Germinal center (tissue), 1 donor: ENCODE data around the gene VAC14.
A peak's percentile ranks its signal among the peaks of the same experiment; 100 is the strongest.
"Not testable (repeated sequence)": the region's sequence is repeated elsewhere in the genome, so short reads cannot be mapped to it uniquely, and the experiment has no call there.

ENCODE experiments used
- DNase-seq: peaks from one replicate; pipeline ENCODE4 v3.0.0; 2012; ENCODE audit warnings: mixed read lengths, low spot score

Gene VAC14

DNA sequence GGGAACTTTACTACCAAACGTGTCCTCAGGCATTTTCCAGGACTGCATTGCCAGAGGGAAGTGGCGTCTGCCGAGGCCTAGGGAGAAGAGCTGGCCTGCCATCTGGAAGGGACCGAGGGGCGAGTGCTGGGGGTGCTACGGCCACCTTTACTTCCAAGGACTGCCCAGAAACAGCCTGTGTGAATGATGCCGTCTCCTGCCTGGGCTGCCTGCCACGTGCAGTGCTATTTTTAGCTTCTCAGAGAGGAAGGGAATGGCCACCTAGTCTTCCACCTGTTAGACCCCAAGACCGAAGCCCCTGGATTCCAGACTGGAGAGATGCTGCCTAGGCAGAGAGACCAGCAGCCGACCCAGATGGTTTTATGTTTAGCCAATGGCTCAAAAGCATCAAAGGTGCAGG lies 57.2 kb downstream of the VAC14 start:
- DNase-seq: no peak

DNA sequence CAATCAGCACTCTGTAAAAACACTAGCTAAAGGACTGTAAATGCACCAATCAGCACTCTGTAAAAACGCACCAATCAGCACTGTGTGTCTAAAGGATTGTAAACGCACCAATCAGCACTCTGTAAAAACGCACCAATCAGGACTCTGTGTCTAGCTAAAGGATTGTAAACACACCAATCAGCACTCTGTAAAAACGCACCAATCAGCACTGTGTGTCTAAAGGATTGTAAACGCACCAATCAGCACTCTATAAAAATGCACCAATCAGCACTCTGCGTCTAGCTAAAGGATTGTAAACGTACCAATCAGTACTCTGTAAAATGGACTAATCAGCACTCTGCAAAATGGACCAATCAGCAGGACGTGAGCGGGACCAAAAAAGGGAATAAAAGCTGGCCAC lies 58.0 kb downstream of the VAC14 start:
- not testable (repeated sequence) for DNase-seq

DNA sequence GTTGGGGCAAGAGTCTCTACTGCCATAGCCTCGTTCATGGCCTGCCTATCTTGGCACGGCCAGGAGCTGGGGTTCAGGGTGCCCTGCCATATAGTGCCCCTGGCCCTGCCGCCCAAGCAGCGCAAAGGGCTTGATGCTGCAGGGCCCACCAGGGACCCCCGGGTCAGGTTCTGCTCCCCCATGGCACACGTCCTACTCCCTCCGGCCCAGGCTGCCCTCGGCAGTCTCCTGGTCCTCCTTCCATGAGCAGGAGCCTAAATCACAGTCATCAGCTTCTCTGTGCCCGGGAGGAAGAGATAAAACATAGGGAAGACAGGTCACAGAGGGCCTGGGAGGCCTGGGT lies 59.2 kb downstream of the VAC14 start:
- DNase-seq: no peak

DNA sequence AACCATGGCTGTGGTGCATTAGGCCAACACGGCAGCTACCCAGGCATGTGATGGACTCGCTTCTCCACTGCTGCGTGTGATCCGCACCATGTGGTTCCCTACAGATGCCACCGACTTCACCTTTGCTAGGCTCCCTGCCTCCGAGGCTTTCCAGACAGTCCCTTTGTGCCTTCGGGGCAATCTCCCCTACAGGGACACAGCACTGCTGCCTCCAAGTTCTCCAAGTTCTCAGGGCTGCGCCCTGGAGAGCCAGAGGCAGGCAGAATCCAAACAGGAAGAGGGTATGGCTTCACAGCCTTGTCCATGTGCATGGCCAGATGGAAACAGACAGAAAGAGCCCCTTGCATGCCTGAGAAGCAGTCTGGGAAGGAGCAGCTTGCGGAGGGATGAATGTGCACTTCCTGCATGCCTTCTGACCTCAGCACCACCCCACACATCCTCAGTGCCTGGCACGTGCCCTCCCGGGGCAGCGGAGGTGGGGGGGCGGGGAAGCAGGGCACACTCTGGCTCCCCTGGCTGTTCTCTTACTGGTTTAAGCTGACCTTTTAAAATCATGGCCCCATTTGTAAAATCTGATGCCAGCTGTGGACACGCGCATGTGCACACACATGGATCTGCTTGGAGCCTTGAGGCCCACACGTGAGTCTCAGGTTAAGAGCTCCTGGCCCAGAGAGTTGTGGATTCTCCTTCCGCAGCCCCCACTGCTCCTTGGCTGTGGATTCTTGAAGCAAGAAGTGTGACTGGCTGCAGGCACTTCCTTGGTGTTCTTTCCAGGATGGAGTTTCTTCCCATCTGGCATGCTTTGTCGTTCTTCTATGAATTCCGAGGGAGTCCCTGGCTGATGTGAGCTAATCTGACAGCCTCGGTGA lies 59.8 kb downstream of the VAC14 start:
- no peak for DNase-seq

DNA sequence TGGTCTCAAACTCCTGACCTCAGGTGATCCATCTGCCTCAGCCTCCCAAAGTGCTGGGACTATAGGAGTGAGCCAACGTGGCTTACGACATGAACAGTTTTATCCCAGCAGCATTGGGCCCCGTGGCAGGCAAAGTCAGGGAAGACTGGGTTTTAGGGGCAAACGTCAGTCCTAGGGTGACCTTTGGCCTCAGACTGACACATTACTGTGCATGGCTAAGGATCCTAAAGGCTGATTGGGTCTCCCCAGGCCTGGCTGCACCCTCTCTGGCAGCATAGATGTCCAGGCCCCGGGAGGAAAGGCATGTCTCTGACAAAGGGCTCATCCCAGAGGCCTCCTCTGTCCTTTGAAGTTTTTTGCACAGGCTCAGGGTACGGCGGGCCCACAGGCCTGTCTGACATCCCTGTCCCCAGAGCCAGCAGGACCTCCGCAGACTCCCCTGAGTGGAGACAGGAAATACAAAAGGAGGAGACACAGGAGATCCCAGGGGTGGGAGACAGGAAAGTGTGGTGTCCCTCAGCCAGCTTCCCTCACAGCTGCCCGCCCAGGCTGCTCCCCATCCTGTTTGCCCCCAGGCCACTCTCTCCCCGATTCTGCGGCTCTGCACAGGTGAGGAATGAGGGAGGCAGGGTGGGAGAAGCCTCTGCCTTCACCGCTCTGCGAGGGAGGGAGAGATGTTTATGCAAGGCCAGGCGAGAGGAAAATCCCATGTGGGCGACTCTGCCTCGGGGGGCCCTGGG lies 60.6 kb downstream of the VAC14 start:
- DNase-seq: no peak

DNA sequence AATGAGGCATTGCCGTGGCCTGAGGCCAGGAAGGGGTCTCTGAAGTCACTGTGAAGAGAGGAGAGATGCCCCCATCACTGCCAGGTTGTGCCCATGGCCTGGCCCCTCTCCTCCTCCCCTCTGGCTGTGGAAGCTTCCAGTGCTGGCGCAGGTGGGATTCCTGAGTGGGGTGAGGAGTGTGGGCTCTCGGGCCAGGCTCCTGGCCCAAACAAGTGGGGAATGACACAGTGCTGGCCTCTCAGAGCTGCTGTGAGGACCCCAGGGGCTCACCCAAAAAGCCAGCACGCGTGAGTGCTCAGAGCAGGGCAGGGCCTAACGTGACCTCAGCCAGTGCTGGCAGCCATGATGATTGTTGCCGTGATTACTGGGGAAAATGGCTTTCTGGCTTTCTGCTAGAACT lies 61.6 kb downstream of the VAC14 start:
- no peak for DNase-seq

DNA sequence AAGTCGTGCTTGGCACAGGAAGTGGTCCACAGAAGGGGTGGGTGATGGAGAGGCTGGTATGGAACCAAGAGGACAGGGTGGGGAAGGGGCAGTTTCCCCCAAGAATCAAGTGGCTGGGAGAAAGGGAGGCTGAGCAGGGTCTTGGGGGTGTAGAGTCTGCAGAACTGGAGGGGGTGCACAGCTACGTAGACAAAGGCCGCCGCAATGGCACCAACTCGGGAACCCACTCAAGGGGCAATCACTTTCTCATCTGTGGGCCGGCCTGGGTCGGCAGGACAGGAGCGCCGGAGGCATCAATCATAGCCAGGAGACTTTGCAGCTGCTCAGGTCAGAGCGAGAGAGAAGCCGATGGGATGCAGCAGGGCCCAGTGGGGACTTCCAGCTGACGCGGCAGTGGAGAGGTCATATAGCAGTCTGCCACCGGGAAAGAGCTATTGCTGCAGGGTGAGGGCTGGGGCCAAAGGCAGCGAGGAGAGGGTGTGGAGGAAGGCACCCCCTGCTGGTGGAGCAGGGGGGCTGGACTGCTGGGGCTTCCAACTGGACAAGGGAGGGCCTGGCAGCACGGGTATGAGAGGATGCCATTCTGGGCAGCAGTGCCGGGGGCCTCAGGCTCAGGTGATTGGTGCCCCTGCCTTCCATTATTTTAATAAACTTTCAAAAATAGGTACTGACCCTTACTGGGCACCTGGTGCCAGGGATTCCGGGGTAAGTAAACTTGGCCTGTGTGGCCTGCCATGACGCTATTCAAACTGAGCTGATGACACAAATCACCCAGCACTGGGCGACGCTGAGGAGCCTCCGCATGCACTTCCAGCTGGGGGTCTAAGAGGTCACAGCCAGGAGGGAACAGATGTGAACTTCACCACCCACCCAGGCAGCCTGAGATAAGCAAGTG lies 62.6 kb downstream of the VAC14 start:
- DNase-seq: peak; percentile 36

DNA sequence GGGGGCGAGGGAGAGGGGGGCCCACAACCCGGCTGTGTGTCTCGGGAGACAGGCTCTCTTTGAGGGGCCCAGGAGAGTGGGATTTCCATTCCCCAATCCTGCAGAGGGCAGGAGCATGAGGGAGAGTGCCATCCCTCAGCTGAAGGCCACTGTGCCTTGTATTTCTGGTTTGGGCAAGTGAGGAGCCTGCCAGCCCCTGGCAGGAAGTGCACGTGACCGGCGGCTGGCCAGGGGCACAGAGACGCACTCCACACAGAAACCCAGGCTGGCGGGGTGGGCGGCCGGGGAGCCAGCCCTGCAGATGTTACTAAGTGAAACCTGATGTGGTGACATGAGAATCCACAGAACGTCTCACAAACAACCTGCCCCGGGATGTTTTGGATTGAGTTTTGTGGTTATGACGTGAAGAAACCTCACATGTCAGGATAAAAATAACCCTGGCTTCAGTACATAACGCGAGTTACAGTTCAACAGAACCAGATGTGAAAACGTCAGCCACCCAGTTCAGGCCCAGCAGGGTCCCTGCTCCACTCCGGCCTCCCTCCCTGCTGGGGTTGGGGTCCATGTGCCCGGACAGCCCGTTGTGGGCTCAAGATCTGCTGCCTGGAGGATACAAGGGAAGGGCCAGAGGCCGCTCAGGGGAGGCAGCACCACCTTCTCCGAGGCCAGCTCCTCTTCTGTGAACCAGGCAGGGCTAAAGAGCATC lies 63.4 kb downstream of the VAC14 start:
- DNase-seq: peak; percentile 62

DNA sequence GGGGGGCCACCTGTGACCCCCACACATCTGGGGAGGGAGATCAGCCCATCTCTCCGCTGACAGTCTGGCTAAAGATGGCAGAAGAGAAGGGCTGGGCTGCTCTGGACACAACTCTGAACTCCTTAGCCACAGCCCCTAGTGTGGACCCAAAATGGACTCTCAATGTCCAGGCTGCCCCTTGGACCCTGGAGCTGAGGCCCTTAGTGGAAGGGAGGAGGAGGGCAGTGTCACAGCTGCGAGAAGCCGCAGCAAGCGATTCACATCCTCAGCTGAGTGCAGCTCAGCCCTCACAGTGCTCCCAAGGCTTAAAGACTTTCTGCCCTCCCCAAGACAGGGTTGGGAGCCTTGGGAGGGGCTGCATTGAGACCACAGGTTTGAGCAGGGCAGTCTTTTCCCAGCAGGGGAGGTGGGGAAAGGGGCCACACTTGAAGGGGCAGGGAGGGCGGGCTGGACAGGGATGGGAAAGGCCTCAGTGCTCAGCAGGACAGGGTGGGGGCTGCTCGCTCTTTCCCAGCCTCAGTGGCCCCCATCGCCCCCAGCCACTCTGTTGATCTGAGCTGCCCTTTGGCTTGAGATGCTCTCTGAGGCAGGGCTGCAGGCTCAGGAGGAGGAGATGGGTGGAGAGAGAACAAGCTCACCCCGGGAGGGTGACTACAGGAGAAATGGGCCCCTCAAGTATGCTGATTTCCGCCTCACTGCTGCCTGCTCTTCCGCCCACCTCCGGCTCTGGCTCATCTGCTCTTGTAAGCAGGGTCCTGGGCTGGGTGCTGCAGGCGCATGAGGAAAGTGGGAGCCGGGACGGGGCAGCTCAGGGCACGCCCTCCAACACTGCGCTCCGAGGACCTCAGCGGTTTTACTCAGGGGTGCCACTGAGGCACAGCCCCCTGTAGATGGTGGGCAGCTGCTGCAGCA lies 64.2 kb downstream of the VAC14 start:
- no peak for DNase-seq

DNA sequence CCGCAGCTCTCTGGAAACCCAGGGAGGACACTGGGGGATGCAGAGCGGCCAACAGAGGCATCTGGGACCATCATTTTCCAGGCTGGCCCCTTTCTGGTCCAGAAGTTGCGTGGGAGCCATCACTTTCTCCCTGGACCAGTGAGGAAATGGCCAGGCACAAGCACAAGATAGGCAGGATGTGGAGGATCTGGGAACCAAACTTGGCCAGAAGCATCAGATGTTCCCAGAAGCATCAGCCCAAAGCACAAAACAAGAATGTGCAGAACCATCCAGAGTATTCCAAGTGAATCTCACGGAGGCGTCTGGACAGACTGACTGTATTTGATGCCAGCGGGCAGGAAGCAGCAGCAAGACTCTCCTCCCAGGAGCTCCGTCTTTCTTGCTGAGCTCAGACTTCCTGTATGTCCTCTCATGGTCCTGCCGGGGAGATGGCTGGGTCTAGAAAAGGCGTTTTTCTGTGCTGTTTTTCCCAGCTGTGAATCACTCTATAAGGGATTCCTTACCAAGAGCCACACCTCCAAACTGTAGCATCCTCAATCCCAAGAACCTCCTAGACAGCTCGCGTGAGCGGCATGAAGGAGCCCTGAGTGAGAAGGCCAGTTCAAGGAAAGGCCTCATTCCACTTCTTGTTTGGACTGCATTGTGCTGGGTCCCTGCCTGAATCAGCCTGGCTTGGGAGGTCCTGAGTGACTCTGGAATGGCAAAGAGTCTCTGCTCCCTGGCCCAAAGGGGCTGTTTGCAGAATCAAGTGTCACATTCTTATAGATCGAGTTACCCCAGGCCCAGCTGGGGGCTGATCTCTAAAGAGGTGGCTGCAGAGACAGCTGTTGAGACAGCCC lies 65.6 kb downstream of the VAC14 start:
- no peak for DNase-seq

DNA sequence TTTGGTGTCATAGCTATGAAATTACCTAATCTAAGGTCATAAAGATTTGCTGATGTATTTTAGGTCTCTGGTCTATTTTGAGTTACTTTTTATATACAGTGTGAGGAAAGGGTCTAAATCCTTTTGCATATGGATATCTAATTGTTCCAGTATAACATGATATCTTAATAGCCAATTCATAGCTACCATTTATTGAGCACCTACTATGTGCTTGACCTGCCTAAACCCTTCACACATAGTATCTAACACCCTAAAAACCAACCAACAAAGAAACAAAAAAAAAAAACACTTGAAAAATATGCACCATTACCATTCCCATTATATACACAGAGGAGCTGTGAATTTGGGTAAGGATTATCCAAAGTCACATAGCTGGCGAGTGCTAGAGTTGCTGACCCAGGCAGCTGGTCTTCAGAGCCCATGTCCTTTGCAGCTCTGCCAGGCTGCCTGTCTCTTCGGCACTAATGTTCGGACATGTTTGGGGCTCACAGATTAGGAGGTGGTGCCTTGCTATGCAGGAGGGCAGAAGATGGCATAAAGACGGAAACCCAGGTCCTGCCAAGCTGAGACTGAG lies 66.3 kb downstream of the VAC14 start:
- no peak for DNase-seq

DNA sequence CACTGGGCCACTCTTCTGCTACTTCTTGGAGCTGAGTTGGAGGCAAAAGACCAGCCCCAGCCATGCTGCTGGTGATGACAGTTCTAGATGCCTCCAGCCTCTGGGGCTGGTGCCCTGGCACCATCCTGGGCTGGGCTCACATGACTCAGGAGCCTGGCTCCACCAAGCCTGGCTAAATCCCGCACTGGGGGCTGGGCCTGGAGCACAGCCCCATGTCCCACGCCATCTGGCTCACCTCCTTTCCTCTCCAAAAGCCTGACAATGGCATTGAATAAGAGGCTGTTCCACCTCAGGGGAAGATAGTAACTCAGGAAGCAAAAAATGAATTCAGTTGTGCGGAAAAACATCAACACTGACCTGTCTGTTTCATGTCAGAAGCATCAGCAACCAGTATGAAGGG lies 70.0 kb downstream of the VAC14 start:
- no peak for DNase-seq

DNA sequence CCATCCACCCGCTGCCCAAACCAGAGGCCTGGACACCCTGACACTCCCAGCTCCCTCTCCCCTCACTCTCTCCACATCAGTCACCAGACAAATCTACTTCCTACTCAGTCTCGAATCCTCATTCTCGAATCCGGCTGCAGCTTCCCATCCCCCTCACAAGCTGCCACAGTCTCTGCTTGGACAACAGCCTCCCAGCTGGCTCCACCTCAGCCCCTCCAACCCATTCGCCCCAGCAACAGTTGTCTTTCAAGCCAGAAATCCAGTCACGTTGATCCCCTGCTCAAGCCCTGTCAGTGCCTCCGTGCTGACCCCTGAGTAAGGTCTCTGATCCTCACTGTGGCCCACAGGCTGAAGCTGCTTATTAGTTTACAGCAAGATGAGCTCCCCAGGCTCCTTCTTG lies 70.9 kb downstream of the VAC14 start:
- no peak for DNase-seq

DNA sequence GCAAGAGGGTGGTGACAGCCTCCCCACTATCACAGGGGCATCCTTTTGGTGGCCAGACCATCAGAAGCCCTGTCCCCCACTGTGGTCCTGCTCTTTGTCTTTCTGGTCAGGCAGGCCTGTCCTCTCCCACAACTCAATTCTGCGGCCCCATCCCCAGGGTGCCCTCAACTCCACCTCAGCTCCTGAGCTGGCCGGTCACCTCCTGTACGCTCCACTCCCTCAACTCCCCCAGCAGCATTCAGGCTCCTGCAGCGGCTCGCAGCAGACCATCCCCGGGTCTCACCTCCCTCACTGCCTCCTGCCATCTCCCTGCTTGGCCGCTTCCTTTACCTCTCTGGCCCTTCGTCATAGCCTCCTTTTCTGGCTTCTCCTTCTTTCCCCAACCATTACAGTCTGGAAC lies 71.7 kb downstream of the VAC14 start:
- DNase-seq: no peak

DNA sequence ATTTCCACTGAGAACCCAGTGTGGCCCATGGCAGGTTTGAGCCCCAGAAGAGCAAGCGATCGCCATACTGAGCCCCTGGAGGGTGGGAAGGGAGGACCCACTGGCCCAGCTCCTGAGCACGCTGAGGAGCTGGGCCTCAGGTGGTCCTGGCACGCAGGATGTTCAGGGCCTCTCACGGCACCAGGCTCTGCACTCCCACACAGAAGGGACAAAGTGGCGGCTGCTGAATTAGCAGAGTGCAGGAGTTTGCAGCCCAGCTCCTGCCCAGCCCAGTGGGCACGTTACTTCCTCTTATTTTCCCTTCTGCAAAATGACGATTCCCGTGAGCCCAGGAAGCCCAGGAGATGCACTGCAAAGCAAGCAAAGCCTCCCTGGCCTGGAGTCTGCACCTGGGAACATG lies 72.8 kb downstream of the VAC14 start:
- no peak for DNase-seq

DNA sequence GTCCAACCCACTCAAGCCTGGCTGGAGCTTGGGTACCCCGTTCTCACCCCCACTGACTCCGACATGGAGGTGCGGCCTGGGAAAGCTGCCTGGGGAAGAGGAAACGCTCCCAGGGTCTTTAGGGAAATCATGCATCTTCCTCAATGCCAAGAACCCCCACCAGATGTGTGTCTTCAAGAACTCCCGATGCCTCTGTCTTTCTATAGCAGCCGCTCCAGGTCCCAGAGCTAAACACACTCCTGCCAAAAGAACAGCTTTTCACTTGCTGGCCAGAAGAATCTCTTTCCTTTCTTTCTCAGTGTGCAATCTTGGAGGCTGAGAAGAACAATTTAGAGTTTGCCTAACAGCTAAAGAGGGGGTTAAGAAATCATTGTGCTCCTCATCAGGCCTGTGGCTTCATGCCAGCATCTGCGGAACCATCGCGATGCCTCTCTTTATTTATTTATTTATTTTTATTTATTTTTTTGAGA lies 74.0 kb downstream of the VAC14 start:
- no peak for DNase-seq

DNA sequence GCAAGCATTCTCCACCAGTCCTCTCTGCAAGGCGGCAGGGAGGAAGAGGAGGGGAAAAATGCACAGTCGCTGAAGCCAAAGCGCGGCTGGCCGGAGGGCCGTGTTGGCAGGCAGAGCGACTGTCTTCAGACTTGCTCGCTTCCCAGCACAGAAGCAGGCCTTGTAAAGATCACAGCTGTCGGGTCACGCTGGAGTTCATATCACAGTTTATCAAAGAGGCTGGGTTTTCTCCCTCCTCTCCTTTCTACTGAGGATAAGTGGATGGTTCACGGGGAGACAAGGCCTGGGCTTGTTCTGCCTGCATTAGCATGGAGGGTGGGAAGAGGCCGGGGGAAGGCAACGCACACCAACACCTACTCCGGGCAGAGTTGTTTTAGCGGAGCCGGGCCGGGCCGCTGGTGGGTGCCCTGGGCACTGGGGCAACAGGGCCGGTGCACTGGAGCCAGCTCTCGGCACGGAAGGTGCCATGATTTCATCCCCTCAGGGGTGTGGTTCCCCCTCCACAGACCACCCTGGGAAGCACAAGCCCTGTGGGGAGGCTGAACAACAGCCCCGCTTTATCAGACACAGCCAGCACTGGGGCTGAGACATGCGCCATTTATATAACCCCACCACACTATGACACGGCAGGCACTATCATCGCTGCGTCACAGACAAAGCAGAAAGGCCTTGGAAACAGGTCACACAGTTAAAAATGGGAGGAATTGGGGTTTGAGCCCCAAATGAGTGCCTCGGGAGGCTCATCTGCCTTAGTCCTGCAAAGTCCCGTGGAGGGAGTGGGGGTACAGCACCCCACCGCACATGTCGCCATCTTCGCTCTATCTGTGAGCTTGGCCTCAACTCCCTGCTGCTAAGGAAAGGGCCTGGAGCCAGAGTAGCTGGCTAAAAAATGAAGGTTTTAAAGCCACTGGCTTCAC lies 74.8 kb downstream of the VAC14 start:
- no peak for DNase-seq
